PC-9 (cell line): ENCODE results near the gene TMEM9B. TPM values are rescaled to one million over a fixed set of nuclear protein-coding genes. Genes with fewer than 3 reads are reported as not detected.

Experiments
- BruUV-seq: library from RNA; stranded (reverse); fragments of 400-500 nt; replicated peaks from 2 replicates; lab custom pipeline; 2021; lab: Mats Ljungman, UMichigan
- CTCF ChIA-PET: fragments of 300-600 bp; sonication (Branson Sonifier 250); formaldehyde crosslinking; loops from one replicate; lab custom pipeline; 2022; ENCODE audit warnings: antibody characterized with exemption; lab: Charles Lee
- POLR2A ChIA-PET: fragments of 300-600 bp; sonication (Branson Sonifier 250); formaldehyde crosslinking; loops from one replicate; lab custom pipeline; 2022; ENCODE audit warnings: antibody characterized with exemption; ENCODE audit not compliant: unreplicated experiment; lab: Charles Lee
- DNase-seq, 2 experiments: peaks; one replicate each; pipeline versions ENCODE4 v3.0.0 to v3.0.0-alpha.2; 2015 to 2022; ENCODE audit warnings: mixed read lengths in 1 of 2
- H2AFZ ChIP-seq: fragments of 200-600 bp; sonication (generic); 2 replicates; pipeline ENCODE4 v1.8.1; 2017; ENCODE audit warnings: antibody characterized with exemption
- H3F3A ChIP-seq: fragments of 200-600 bp; sonication (generic); 2 replicates; pipeline ENCODE4 v1.8.1; 2017; ENCODE audit warnings: antibody characterized with exemption, mild to moderate bottlenecking, low read depth; ENCODE audit not compliant: insufficient read depth
- H3K27ac ChIP-seq: fragments of 200-600 bp; sonication (generic); 2 replicates; pipeline ENCODE4 v1.6.1; 2016; ENCODE audit warnings: mixed run types
- H3K27me3 ChIP-seq: fragments of 200-600 bp; sonication (generic); 2 replicates; pipeline ENCODE4 v1.6.1; 2016; ENCODE audit warnings: low read depth, mixed run types; ENCODE audit not compliant: insufficient read depth
- H3K36me3 ChIP-seq: fragments of 200-600 bp; sonication (generic); 2 replicates; pipeline ENCODE4 v1.6.1; 2016; ENCODE audit warnings: low read depth, mixed run types
- H3K4me1 ChIP-seq: fragments of 200-600 bp; sonication (generic); replicated peaks from 2 replicates; pipeline ENCODE4 v1.6.1; 2016; ENCODE audit warnings: mixed run types; ENCODE audit not compliant: insufficient read depth
- H3K4me2 ChIP-seq: fragments of 200-600 bp; sonication (generic); 2 replicates; pipeline ENCODE4 v1.6.1; 2017; ENCODE audit warnings: mixed run types
- H3K4me3 ChIP-seq: fragments of 200-600 bp; sonication (generic); 2 replicates; pipeline ENCODE4 v1.6.1; 2016; ENCODE audit warnings: mixed run types
- H3K79me2 ChIP-seq: fragments of 200-600 bp; sonication (generic); 2 replicates; pipeline ENCODE4 v1.6.1; 2017; ENCODE audit warnings: low read depth, mixed run types
- H3K9me2 ChIP-seq: fragments of 200-600 bp; sonication (generic); 2 replicates; pipeline ENCODE4 v1.8.1; 2017; ENCODE audit warnings: mild to moderate bottlenecking; ENCODE audit not compliant: insufficient read depth
- H3K9me3 ChIP-seq: fragments of 200-600 bp; sonication (generic); 2 replicates; pipeline ENCODE4 v1.8.1; 2016; ENCODE audit warnings: low read depth; ENCODE audit not compliant: insufficient read depth
- H4K20me1 ChIP-seq: fragments of 200-600 bp; sonication (generic); 2 replicates; pipeline ENCODE4 v1.8.1; 2017; ENCODE audit not compliant: insufficient read depth
- EZH2 ChIP-seq: fragments of 200-600 bp; sonication (generic); IDR thresholded peaks from 2 replicates; pipeline ENCODE4 v1.8.0; 2017; ENCODE audit warnings: antibody characterized with exemption, low read depth
- intact Hi-C: fragments of 100-400 bp; cut with micrococcal nuclease; formaldehyde crosslinking; loops from one replicate; pipeline ENCODE4 v1.10.0; 2022; ENCODE audit not compliant: unreplicated experiment
- total RNA-seq: library from RNA; stranded (reverse); gene quantifications from 2 replicates; pipeline ENCODE4 v1.2.3, GENCODE V29; 2021
- TF ChIP-seq, protein P1 (sequence below): fragments of 200-600 bp; sonication (generic); conservative IDR thresholded peaks from 2 replicates; pipeline ENCODE4 v1.6.1; 2017; ENCODE audit warnings: mixed run types, antibody characterized with exemption, mild to moderate bottlenecking, moderate library complexity

TMEM9B gene
- total RNA-seq, 1 experiment from 2014 or later, result 13.4 TPM

DNA sequence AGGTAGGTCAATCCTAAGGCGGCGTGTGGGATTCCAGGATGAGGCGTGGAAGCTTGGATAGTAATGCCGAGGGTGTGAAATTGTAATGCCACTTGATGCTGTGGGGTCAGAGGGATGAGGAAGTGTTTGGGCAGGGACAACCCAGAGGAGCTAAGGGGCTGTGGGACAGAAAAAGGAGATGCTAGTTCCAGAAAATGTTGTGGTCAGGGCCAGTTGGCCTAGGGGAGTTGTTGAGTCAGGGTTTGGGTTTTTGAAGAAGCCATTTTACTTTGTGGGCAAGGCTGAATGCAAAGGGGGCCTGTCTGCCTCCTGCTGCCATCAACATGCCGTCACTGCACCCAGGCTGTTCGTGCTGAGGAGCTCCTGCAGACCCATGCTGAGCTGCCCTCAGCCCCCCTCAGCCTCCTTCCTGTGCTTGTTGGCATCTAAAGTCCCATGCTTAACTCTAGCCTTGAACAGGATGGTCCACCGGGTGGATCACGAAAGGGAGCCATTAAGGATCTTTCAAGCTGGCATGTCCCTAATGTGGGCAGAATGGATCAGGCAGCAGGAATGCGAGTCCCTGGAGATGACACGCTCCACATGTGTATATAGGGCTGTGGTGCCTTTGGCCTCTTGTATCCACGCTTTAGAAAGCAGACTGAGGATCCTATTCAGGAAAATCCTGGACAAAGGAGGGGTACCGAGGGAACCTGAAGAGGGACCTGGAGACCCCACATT is 33.6 kb downstream of the TMEM9B start:
- no peaks in the 10 kb centered on the region for H3K36me3 ChIP-seq
- BruUV-seq, result no TSS peak
- H3K27ac ChIP-seq, result no peak overlapping the region
- intact Hi-C loops, result no loop called here
- ChIA-PET POLR2A (no interaction called here), CTCF (no interaction called here)
- DNase-seq, result no peak
- no peak overlapping the region for H2AFZ ChIP-seq
- H3K79me2 ChIP-seq, result no peaks in the 10 kb centered on the region
- H3K4me3 ChIP-seq, result no peak overlapping the region
- no peaks in the 10 kb centered on the region for H4K20me1 ChIP-seq
- no peak overlapping the region for H3K4me2 ChIP-seq
- H3F3A ChIP-seq, result peaks cover 8% of the 10 kb centered on the region; the same call in 1 of the 2 replicates
- H3K9me3 ChIP-seq, result no peaks in the 10 kb centered on the region
- 0 out of 2 replicates have a peak, but pooled peaks cover 11% of the 10 kb centered on the region for H3K4me1 ChIP-seq
- H3K9me2 ChIP-seq, result no peaks in the 10 kb centered on the region
- H3K27me3 ChIP-seq, result no peaks in the 10 kb centered on the region
- TF ChIP-seq EZH2, result no peak
- TF ChIP-seq, protein P1, sequence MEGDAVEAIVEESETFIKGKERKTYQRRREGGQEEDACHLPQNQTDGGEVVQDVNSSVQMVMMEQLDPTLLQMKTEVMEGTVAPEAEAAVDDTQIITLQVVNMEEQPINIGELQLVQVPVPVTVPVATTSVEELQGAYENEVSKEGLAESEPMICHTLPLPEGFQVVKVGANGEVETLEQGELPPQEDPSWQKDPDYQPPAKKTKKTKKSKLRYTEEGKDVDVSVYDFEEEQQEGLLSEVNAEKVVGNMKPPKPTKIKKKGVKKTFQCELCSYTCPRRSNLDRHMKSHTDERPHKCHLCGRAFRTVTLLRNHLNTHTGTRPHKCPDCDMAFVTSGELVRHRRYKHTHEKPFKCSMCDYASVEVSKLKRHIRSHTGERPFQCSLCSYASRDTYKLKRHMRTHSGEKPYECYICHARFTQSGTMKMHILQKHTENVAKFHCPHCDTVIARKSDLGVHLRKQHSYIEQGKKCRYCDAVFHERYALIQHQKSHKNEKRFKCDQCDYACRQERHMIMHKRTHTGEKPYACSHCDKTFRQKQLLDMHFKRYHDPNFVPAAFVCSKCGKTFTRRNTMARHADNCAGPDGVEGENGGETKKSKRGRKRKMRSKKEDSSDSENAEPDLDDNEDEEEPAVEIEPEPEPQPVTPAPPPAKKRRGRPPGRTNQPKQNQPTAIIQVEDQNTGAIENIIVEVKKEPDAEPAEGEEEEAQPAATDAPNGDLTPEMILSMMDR, result no peak

DNA sequence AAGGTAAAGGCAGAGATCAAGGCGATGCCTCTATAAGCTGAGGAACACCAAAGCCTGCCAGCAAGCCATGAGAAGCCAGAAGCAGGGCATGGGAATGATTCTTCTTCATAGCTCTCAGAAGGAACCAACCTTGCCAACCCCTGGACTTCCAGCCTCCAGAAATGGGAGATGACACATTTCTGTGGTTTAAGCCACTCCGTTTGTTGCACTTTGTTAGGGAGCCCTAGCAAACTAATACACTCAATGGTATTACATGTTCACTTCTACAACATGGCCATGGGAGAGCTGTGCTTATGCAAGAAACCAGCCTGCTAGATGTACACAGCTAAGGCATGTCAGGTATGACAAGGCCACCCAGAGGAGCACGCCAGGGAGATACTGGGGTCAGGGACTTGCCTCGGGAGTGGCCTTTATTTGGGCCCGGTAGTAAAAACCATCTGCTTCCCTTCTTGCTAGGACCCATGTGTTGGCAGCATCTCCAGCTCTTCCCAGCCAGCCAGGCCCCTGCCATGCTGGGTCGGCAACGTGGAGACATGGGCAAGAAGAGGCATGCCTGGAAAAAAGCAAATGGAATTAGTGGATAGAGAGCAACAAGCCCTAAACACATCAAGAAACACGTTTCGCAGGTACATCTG is 35.1 kb downstream of the TMEM9B start:
- Histone ChIP-seq H3K4me3 (no peak overlapping the region), H3K79me2 (no peaks in the 10 kb centered on the region), H3K4me1 (no peaks in the 10 kb centered on the region), H3K27me3 (no peaks in the 10 kb centered on the region), H4K20me1 (no peaks in the 10 kb centered on the region), H3K9me2 (no peaks in the 10 kb centered on the region), H3K36me3 (no peaks in the 10 kb centered on the region), H3K27ac (no peak overlapping the region), H3F3A (no peaks in the 10 kb centered on the region), H3K4me2 (no peak overlapping the region), H3K9me3 (no peaks in the 10 kb centered on the region), H2AFZ (no peak overlapping the region)
- DNase-seq, result no peak
- no TSS peak for BruUV-seq
- ChIA-PET POLR2A (no interaction called here), CTCF (no interaction called here)
- TF ChIP-seq, protein P1, result no peak
- no peak for TF ChIP-seq EZH2
- intact Hi-C loops, result no loop called here

DNA sequence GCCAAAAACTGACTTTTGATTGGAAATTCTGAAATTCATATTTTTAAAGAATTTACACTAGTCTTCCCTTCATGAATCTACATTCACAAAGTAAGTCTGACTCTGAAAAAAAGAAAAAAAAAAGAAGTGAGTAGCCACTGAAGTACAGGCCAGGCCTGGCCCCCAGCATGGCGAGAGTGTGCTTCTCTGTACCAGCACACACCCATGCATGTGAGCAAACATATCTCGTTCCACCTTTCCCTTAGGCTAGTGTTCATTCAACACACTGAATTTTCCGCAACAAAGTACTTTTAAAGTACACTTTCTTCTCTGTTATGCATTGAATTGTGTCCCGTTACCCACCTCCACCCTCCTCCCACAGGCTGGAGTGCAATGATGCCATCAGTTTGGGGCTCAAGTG is 36.0 kb downstream of the TMEM9B start:
- H3K4me1 ChIP-seq, result no peaks in the 10 kb centered on the region
- intact Hi-C loops, result no loop called here
- DNase-seq, result no peak
- H3K9me3 ChIP-seq, result no peaks in the 10 kb centered on the region
- no peak overlapping the region for H3K4me3 ChIP-seq
- TF ChIP-seq, protein P1, result no peak
- no peak for TF ChIP-seq EZH2
- no peaks in the 10 kb centered on the region for H3K36me3 ChIP-seq
- BruUV-seq, result no TSS peak
- no peaks in the 10 kb centered on the region for H4K20me1 ChIP-seq
- CTCF ChIA-PET, result no interaction called here
- POLR2A ChIA-PET, result no interaction called here
- no peak overlapping the region for H3K4me2 ChIP-seq
- no peaks in the 10 kb centered on the region for H3K9me2 ChIP-seq
- no peaks in the 10 kb centered on the region for H3F3A ChIP-seq
- no peaks in the 10 kb centered on the region for H3K79me2 ChIP-seq
- H3K27me3 ChIP-seq, result no peaks in the 10 kb centered on the region
- H2AFZ ChIP-seq, result no peak overlapping the region
- H3K27ac ChIP-seq, result no peak overlapping the region
